ENCODE data around the gene UNC93B1.

Gene UNC93B1

DNA sequence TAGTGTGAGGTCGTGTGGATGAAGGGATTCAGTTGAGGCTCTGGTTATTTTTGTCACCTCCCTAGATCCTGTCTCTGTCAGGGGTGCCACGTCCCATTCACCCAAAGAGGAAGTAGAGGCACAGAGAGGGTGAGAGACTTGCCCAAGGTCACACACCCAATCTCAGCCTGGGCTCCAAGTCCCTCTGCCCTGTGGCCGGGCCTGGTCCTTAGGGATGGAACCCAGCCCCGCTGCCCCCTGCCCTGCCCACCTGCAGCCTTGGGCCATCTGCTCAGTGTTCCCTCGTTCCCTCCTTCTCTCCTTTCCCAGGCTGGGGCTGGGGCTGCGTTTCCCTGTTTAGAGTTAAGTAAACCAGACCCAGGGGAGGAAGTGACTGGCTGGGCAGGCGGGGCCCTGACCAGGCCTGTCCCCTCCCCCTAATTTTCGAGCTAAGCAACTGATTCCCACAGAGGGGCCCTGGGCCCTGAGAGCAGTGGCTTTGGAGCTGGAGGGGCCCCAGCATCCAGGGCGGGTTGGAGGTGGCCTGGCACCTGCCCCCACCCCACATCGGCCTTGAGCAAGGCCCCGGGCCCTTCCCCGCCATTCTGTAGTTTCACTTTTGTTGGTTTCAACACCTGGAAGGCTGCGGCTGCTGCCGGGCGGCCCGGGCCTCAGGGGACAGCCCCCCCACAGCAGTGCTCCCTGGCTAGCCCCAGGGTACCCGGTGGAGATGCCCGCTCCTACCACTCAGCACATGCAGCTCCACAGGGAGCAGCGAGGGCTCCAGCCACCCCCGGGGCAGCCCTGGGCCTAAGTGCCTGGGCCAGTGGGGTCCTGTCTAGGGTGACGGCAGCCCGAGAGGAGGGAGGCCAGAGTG is 36.4 kb upstream of the UNC93B1 start:
- DNase-seq: peak; percentile 61 to 67

DNA sequence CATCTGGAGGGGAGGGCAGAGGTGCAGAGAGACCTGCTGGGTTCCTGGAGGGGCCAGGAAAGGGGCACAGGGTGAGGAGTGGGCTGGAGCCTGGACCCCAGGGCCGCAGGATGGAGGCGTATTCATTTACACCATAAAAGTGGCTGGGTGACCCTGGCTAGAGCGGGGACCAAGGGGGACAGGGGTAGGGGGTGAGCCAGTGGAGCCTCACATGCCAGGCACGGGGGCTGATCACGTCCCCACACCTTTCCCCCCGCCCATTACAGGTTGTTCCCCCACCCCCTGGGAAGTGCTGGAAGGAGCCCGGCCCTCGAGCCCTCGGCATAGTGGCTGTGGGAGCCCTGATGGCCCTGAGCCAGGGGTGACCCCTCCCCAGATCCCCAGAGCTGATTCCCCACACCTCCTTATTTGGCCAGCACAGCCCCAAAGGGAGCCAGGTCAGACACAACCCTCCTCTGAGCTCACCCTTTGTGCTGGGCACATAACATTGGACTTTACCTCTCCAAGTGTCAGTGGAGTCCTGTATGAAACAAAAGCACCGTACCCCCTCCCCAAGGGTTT is 35.7 kb upstream of the UNC93B1 start:
- DNase-seq: no peak

DNA sequence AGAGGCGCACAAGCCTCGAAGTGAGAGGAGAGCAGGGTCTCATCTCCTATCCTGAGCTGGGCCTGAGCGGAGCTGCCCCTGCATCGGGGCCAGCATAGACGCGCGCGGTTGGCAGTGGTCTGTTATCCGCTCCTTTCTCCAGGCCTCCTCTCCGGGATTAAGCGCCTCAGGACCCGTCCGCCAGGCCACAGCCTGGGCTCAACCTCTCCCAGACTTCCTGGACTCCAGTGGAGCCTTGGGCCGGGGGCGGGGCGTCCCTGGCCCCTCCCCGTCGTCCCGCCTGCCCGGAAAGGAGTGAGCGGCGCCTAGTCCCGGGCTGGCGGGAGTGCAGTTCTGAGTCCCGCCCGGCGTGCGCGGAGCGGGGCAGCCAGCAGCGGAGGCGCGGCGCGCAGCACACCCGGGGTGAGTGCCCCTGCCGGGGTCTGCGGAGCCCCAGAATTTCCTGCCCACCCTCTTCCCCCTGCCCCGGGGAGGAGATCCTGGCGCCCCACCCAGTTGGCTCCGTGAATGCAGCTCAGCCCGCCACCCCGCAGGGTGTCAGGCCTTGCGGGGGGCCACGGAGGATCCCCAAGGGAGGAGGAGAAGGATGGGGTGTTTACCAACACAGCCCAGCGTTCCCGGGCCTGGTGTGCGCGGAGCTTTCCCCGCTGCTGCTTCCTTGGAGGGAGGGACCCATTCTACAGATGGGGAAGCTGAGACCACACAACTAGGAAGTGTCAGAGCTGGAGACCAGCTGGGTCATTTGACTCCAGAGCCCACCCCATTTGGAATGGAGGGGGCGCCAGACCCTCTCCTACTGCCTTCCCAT is 35.0 kb upstream of the UNC93B1 start, which contains the start of gene TCIRG1:
TCIRG1 (plus strand) TSS at position 308 of the 808 bp plus-strand sequence. CDS start 2,247 bp downstream, outside the sequence.
- DNase-seq: peak; percentile 85 to 87

DNA sequence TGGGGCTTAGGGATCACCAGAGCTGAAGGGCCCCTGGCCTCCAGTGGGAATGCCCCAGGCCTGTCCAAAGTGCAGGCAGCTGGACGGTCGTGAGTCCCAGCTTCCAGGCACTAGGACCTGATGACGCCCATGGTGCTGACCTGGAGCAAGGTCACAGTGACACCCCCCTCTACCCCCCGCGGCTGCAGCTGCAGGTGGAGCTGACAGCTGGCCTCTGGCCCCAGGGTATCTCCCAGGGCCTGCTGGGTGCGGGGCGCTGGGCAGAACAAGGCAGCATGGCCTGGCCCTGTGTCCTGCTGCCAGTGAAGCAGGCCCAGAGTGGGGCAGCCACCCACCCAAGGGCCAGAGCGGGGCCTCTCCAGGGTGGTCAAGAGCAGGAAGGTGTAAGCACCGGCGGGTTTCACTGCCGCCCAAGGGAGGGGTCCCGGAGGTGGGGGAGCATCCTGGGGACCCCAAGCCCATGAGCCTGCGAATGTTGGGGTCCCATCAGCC is 34.4 kb upstream of the UNC93B1 start:
- DNase-seq: no peak

DNA sequence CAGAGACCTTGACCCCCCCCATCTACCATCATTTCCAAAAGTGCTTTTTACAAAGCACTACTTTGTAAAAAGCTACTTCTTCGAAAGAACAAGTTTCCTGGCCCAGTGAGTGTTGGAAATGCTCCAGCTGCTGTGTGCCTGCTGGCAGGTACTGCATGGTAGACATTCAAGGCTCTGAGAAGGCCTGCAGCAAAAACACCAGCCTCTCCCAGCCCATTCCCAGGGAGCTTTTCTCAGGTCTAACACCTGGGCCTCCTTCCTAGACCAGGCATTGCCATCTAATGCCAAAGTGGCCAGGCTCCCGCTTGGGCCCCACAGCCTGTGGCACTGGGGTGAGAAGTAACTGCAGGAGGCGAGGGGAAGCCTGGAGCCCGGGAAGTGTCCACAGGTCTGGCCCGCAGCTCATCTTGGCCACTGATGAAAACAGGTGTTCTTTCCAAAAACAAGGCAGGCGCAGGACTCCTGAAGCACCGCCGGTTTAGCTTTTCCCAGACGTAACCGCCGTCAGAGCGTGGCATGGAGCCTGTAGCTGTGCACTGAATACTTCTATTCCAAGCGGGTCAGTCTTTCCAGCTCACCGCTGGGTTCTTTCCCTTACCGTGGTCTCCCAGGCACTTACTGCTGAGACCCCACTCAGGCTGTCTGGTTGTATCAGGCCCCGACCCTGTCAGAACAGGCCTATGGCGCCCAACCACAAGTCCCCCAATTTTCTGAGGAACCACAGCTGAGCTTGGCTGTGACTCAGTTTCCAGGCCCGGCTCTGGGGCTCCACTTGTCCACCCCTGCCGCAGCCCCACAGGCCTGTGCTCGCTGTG is 33.7 kb upstream of the UNC93B1 start:
- no peak for DNase-seq

DNA sequence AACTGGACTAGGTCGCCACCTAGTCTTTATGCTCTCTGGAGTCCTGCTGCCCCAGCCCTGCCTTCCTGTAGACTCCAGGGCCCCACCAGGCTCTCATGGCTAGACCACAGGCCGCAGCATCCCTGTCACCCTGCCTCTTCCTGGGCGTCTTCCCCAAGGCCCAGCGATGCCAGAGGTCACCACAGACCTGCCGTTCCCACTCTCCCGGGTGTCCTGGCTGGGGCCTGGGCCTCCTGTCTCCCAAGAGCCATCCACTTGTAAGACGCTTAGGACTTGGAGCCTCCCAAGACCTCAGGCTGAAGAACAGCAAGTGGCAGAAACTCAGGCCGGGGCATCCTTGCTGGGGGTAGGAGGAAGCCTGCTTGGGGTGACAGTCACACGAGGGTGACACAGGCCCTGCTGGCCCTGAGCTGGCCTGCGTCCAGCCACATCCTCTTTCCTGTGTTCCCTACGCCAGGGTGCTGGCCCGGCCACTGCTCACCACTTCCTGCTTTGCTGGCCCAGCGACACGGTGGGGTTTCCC is 32.9 kb upstream of the UNC93B1 start:
- peak; percentile 87 to 95 for DNase-seq

DNA sequence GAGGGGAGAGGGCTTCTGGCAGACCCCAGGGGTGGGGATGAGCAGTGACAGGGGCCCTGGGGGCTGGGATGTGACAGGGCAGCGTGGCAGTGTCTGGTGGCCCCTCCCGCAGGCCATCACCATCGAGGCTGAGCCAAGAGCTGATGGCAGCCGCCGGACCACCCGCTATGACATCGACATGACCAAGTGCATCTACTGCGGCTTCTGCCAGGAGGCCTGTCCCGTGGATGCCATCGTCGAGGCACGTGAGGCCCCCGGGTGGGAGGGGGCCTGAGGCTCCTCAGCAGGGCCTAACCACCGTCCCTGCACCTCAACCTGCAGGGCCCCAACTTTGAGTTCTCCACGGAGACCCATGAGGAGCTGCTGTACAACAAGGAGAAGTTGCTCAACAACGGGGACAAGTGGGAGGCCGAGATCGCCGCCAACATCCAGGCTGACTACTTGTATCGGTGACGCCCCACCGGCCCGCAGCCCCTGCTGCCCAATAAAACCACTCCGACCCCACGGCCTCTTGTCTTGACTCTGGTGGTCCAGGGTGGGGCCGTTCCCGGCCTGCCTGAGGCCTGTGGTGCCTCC is 32.3 kb upstream of the UNC93B1 start:
- DNase-seq: peak; percentile 66 to 83

DNA sequence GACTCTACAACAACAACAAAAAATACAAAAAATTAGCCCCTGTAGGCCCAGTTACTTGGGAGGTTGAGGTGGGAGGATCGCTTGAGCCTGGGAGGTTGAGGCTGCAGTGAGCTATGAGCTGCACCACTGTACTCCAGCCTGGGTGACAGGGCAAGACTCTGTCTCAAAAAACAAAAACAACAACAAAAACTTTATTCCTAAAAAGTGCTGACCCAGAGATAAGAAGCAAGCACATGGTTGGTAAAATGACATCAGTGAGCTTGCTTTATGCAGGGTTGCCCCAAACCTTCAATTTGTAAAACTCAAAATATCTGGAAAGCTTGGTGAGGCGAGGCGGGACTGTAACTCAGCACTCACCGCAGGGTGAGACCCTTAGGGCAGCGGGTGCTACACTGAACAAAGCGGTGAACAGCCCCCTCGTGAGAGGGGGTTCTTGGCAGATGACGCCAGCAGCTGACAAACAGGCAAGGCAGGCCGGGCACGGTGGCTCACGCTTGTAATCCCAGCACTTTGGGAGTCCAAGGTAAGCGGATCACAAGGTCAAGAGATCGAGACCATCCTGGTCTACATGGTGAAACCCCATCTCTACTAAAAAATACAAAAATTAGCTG is 31.5 kb upstream of the UNC93B1 start:
- no peak for DNase-seq

DNA sequence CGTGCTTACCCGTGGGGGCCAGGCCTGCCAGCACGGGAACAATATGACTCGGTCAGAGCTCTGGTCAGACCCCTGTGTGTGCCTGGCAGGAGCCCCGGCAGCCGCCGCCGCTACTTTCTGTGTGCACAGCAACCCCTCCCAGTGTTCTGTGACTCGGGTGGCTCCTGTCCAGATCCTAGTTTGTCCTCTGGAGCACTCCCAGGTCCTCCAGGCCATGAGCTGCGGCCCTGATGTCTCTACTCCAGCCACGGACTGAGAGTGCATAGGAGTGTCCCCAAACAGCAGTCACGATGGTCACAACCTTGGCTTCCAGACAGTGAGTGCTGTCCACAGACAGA is 29.8 kb upstream of the UNC93B1 start:
- DNase-seq: no peak

DNA sequence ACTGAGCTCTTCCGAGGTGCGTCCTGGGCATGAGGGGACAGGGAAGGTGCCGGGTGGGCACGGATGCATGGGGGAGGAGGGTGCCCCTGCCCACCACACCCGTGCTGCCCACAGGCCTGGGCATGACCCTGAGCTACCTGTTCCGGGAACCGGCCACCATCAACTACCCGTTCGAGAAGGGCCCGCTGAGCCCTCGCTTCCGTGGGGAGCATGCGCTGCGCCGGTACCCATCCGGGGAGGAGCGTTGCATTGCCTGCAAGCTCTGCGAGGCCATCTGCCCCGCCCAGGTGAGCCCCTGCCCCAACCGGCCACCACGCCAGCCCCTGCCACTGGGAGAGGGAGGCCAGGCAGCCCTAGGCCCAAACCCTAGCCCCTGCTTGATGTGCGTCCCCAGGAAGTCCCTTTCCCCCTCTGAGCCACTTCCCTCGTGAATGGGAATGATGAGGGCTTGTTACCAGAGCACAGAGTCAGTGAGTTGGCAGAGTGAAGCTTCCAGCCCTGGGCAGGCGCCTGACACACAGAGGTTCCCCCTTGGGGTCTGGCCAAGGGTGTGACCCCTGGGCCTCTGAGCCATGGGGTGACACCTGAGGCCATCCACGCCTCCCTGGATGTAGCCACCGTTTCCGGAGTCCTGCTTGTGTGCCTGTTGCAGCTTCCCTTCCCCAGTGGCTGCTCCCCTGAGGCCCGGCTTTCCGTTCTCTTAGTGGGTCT is 29.3 kb upstream of the UNC93B1 start:
- no peak for DNase-seq

DNA sequence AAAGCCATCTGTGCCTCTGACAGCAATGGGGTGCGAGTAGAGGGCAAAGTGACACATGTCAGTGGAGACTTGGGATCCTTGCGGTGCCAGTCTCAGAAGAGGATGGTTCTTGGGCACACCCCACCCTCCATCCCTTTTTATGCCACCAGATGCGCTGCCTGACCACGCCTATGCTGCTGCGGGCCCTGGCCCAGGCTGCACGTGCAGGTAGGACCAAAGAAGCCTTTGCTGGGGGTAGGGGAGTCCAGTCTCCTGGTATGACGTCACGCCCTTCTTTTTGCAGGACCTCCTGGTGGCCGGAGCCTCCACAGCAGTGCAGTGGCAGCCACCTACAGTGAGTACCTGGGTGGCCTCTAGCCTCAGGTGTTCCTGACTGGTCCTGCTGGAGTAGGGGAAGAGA is 28.1 kb upstream of the UNC93B1 start:
- no peak for DNase-seq

DNA sequence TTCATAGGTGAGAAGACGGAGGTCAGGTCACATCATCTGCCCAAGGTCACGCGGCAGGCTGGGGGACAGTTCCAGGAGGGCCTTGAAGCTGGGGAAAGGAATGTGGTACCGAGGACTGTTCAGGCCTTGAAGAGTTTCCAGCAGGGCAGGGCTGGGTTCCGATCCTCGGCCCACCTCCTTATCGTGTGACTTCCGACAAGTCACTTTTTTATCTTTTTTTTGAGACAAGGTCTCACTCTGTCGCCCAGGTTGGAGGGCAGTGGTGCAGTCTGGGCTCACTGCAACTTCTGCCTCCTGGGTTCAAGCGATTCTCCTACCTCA is 27.2 kb upstream of the UNC93B1 start:
- DNase-seq: no peak

DNA sequence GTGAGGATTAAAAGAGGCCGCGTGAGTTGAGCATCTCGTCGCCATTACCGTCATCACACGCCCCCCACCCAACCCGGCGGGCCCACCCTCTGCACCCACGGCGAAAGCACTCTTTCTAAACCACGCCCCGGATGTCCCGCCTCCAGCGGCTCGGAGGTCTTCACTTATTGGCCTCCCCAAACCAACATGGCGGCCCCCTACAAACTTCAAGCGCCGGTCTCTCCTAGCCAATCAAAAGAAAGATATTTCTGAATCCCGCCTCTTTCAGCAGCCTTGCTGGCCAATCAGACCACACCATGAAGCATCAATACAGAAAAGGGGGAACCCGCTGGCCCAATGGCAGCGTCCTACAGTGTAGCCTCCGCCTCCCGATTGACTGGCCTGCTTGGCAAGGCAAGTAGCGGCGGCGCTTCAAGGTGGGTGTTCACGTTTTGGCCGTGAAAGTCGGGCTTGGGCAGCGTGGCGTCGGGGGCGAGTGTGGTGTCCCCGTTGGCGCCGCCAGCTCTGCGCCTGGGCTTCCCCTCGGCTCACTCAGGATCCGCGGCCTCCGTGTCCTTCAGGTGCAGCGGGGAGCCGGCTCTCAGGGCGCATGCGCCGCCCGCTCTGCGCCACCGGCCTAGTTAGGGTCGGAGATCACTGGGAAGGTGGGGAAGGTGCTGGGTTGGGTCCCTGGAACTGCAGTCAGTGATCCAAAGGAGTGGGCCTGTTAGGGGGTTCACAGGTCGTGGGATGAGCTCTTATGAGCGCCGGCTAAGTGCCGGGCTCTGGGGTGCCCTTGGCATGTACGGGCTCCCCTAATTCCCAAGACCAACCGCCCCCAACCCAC is 26.6 kb upstream of the UNC93B1 start, which contains the start of gene NDUFS8:
NDUFS8 (plus strand) TSS at position 364 of the 826 bp plus-strand sequence. CDS start 1,471 bp downstream, outside the sequence.
- DNase-seq: peak; percentile 99

DNA sequence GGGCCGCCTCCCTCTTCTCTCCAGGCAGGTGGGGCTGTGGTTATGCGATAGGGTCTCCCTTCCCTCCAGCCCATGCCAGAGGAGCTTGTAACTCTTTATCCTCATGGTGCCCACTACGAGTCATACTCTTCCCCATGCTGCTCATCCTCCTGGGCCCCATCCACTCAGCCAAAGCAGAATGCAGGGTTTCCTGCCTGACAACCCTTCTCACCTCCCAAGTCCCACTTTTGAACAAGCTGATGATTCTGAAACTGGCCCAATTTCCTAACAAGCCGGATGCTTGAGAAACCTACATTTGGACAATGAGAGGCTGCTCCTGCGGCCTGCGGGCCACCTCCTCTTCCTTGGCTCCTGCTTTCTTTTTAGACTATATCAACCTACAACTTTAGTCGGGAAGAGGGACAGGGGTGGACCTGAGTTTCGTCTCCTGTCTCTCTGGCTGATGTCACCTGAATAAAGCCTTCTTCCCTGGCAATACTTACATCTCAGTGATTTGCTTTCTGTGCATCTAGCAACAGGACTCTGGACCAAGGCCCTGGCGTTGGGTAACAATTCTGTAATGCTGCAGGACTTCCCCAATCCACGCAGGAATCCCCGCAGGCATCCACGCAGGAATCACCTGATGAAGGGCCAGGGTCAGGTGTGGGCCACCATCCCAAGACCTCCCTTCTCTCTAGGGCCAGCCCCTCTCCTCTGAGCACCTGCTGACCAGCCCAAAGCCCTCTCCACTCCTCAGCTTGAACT is 25.1 kb upstream of the UNC93B1 start:
- DNase-seq: peak; percentile 16 to 56

DNA sequence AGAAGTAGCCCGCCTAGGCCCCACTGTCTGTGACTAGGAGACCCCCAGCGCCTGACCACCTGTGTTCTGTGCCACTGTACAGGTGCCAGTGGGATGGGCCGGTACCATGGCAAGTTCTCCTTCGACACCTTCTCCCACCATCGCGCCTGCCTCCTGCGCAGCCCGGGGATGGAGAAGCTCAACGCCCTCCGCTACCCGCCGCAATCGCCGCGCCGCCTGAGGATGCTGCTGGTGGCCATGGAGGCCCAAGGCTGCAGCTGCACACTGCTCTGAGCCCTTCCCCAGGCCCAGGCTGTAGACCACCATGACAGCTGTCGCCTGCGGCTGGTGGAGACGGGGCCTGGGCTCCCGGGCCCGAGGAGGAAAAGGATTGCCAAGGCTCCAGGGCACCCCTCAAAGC is 23.8 kb upstream of the UNC93B1 start:
- DNase-seq: no peak

DNA sequence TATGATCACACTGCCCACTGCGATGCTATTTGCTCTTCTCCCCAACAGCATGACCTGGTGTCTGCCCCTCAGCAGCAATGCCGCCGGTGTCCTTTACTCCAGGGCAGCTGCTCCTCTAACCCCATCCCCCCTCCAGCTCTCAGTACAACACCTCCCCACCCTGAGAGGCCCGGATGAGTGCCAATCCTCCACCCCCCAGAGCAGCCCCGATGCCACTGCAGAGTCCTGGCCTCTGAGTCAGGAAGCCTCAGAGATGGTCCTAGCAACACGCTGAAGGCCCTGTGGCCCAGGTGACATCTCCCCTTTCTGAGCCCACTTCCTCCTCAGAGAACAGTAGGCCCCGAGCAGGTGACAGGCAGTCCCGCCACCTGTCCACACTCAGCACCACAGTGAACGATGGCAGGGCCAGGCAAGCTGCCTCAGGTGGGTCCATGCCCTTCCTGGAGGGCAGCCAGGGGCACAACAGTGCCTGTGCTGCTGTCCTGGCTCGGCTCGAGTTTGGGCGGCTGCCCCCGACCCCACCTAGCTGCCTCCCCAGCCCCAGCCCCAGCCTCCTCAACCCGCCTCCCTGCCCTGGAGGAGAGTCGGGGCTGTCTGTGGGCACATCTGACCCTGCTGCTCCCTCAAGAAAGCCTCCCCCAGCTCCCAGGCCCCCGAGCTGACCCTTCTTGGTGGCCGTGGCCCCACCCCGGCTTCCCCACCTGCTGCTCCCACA is 22.7 kb upstream of the UNC93B1 start:
- DNase-seq: no peak

DNA sequence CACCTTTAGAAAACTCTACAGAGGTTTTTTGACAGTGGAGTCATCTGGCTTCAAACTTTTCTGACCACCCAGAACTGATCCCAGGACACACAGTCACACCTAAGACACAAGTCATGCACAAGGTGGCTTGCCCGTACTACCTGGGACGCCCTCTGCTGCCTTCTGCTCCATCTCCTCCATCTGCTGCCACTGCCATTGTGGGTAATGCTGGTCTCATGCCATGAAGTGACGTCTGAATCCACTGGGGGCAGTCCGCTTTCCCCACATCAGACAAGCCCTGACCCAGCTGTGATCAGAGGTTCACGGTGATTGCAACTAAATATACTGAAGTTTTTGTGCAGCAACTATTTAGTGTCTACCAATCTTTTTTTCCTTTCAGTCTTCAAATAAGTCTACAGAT is 21.1 kb upstream of the UNC93B1 start:
- no peak for DNase-seq

DNA sequence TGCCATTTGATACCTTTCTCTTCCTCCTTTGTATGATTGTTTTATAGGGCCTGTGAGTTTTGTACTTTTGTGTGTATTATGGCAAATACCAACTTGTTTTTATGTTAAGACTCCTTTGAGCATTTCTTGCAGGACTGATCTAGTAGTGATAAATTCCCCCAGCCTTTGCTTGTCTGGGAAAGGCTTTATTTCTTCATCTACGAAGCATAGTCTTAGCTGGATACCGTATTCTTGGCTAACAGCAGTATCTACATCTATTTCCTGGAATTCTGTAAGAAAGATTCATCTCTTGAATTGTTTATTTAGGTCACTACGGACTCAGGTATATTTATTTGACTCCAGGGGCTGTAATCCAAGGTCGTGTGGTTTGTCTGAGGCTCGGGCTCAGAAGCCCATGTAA is 20.6 kb upstream of the UNC93B1 start:
- DNase-seq: no peak

DNA sequence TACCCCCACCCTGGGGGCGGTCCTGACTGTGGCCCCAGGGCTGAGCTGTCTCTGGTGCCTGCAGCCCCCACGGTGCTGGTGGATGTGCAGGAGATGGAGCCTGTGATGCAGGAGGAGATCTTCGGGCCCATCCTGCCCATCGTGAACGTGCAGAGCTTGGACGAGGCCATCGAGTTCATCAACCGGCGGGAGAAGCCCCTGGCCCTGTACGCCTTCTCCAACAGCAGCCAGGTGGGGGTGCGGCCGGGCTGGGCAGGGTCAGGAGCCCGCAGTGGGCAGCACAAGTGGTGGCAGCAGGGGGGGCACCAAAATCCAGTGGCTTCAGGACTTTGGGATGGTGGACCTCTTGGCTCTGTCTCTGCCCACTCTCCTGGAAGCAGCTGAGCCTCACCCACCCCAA is 18.6 kb upstream of the UNC93B1 start:
- no peak for DNase-seq
